PC-9 (cell line): Measurements from ENCODE around the gene CBL. TPM values are rescaled to one million over a fixed set of nuclear protein-coding genes. Genes with fewer than 3 reads are reported as not detected.

Source experiments
- BruUV-seq: library from RNA; stranded (reverse); fragments of 400-500 nt; replicated peaks from 2 replicates; lab custom pipeline; 2021; lab: Mats Ljungman, UMichigan
- CTCF ChIA-PET: fragments of 300-600 bp; sonication (Branson Sonifier 250); formaldehyde crosslinking; loops from one replicate; lab custom pipeline; 2022; ENCODE audit warnings: antibody characterized with exemption; lab: Charles Lee
- POLR2A ChIA-PET: fragments of 300-600 bp; sonication (Branson Sonifier 250); formaldehyde crosslinking; loops from one replicate; lab custom pipeline; 2022; ENCODE audit warnings: antibody characterized with exemption; ENCODE audit not compliant: unreplicated experiment; lab: Charles Lee
- DNase-seq, 2 experiments: peaks; one replicate each; pipeline versions ENCODE4 v3.0.0 to v3.0.0-alpha.2; 2015 to 2022; ENCODE audit warnings: mixed read lengths in 1 of 2
- H2AFZ ChIP-seq: fragments of 200-600 bp; sonication (generic); 2 replicates; pipeline ENCODE4 v1.8.1; 2017; ENCODE audit warnings: antibody characterized with exemption
- H3F3A ChIP-seq: fragments of 200-600 bp; sonication (generic); 2 replicates; pipeline ENCODE4 v1.8.1; 2017; ENCODE audit warnings: antibody characterized with exemption, mild to moderate bottlenecking, low read depth; ENCODE audit not compliant: insufficient read depth
- H3K27ac ChIP-seq: fragments of 200-600 bp; sonication (generic); 2 replicates; pipeline ENCODE4 v1.6.1; 2016; ENCODE audit warnings: mixed run types
- H3K27me3 ChIP-seq: fragments of 200-600 bp; sonication (generic); 2 replicates; pipeline ENCODE4 v1.6.1; 2016; ENCODE audit warnings: low read depth, mixed run types; ENCODE audit not compliant: insufficient read depth
- H3K36me3 ChIP-seq: fragments of 200-600 bp; sonication (generic); 2 replicates; pipeline ENCODE4 v1.6.1; 2016; ENCODE audit warnings: low read depth, mixed run types
- H3K4me1 ChIP-seq: fragments of 200-600 bp; sonication (generic); replicated peaks from 2 replicates; pipeline ENCODE4 v1.6.1; 2016; ENCODE audit warnings: mixed run types; ENCODE audit not compliant: insufficient read depth
- H3K4me2 ChIP-seq: fragments of 200-600 bp; sonication (generic); 2 replicates; pipeline ENCODE4 v1.6.1; 2017; ENCODE audit warnings: mixed run types
- H3K4me3 ChIP-seq: fragments of 200-600 bp; sonication (generic); 2 replicates; pipeline ENCODE4 v1.6.1; 2016; ENCODE audit warnings: mixed run types
- H3K79me2 ChIP-seq: fragments of 200-600 bp; sonication (generic); 2 replicates; pipeline ENCODE4 v1.6.1; 2017; ENCODE audit warnings: low read depth, mixed run types
- H3K9me2 ChIP-seq: fragments of 200-600 bp; sonication (generic); 2 replicates; pipeline ENCODE4 v1.8.1; 2017; ENCODE audit warnings: mild to moderate bottlenecking; ENCODE audit not compliant: insufficient read depth
- H3K9me3 ChIP-seq: fragments of 200-600 bp; sonication (generic); 2 replicates; pipeline ENCODE4 v1.8.1; 2016; ENCODE audit warnings: low read depth; ENCODE audit not compliant: insufficient read depth
- H4K20me1 ChIP-seq: fragments of 200-600 bp; sonication (generic); 2 replicates; pipeline ENCODE4 v1.8.1; 2017; ENCODE audit not compliant: insufficient read depth
- CTCF ChIP-seq: fragments of 200-600 bp; sonication (generic); conservative IDR thresholded peaks from 2 replicates; pipeline ENCODE4 v1.6.1; 2017; ENCODE audit warnings: mixed run types, antibody characterized with exemption, mild to moderate bottlenecking, moderate library complexity
- EZH2 ChIP-seq: fragments of 200-600 bp; sonication (generic); IDR thresholded peaks from 2 replicates; pipeline ENCODE4 v1.8.0; 2017; ENCODE audit warnings: antibody characterized with exemption, low read depth
- intact Hi-C: fragments of 100-400 bp; cut with micrococcal nuclease; formaldehyde crosslinking; loops from one replicate; pipeline ENCODE4 v1.10.0; 2022; ENCODE audit not compliant: unreplicated experiment
- total RNA-seq: library from RNA; stranded (reverse); gene quantifications from 2 replicates; pipeline ENCODE4 v1.2.3, GENCODE V29; 2021

The CBL gene
- total RNA-seq, 1 experiment from 2014 or later, result 32.9 TPM

- H2AFZ ChIP-seq, result no peak overlapping the region
- no peaks in the 10 kb centered on the region for H3F3A ChIP-seq
- 0 out of 2 replicates have a peak overlapping the region, but pooled peaks have one; percentile 16 for H3K27ac ChIP-seq
- no peak for DNase-seq
- H3K27me3 ChIP-seq, result no peaks in the 10 kb centered on the region
- no peaks in the 10 kb centered on the region for H3K9me2 ChIP-seq
- H4K20me1 ChIP-seq, result no peaks in the 10 kb centered on the region
- no peaks in the 10 kb centered on the region for H3K9me3 ChIP-seq
- H3K4me1 ChIP-seq, result no peaks in the 10 kb centered on the region
- ChIA-PET CTCF (interaction anchor here (0.7 kb wide), 1 partner anchor 76 kb away, joined by 4 read pairs; no protein-coding TSS in a partner anchor), POLR2A (no interaction called here)
- no peak overlapping the region for H3K4me3 ChIP-seq
- H3K36me3 ChIP-seq, result peaks cover 9% of the 10 kb centered on the region
- no TSS peak for BruUV-seq
- TF ChIP-seq EZH2 (no peak), CTCF (no peak)
- intact Hi-C loops, result no loop called here
- H3K79me2 ChIP-seq, result peaks cover 61% of the 10 kb centered on the region
- H3K4me2 ChIP-seq, result no peak overlapping the region
Observed at GRCh38 chr11:119229288-119229672, 23.1 kb downstream of the CBL start.

GRCh38 chr11:119229741-119230140, 23.6 kb downstream of the CBL start:
- Histone ChIP-seq H3K27ac (no peak overlapping the region), H3K27me3 (no peaks in the 10 kb centered on the region), H3K4me2 (no peak overlapping the region), H3K9me2 (no peaks in the 10 kb centered on the region), H3F3A (no peaks in the 10 kb centered on the region), H3K79me2 (peaks cover 56% of the 10 kb centered on the region), H4K20me1 (no peaks in the 10 kb centered on the region), H3K4me1 (no peaks in the 10 kb centered on the region), H3K4me3 (no peak overlapping the region), H2AFZ (no peak overlapping the region), H3K9me3 (no peaks in the 10 kb centered on the region), H3K36me3 (peaks cover 9% of the 10 kb centered on the region)
- intact Hi-C loops, result no loop called here
- TF ChIP-seq CTCF (no peak), EZH2 (no peak)
- BruUV-seq, result no TSS peak
- DNase-seq, result no peak
- CTCF ChIA-PET, result interaction anchor here (0.7 kb wide), 1 partner anchor 76 kb away, joined by 4 read pairs; no protein-coding TSS in a partner anchor
- POLR2A ChIA-PET, result no interaction called here

- Histone ChIP-seq H3K9me2 (no peaks in the 10 kb centered on the region), H3K4me1 (peaks cover 3% of the 10 kb centered on the region; the same call in 1 of the 2 replicates), H3K27me3 (no peaks in the 10 kb centered on the region), H3F3A (peaks cover 7% of the 10 kb centered on the region; the same call in 1 of the 2 replicates), H3K9me3 (0 out of 2 replicates have a peak, but pooled peaks cover 4% of the 10 kb centered on the region), H3K4me2 (no peak overlapping the region), H2AFZ (no peak overlapping the region), H3K79me2 (peaks cover 30% of the 10 kb centered on the region), H3K4me3 (no peak overlapping the region), H3K36me3 (peaks cover 22% of the 10 kb centered on the region), H3K27ac (0 out of 2 replicates have a peak overlapping the region, but pooled peaks have one; percentile 11), H4K20me1 (0 out of 2 replicates have a peak, but pooled peaks cover 4% of the 10 kb centered on the region)
- intact Hi-C loops, result no loop called here
- TF ChIP-seq EZH2, result no peak
- TF ChIP-seq CTCF, result no peak
- POLR2A ChIA-PET, result no interaction called here
- CTCF ChIA-PET, result interaction anchor here (0.5 to 0.6 kb wide), 2 partner anchors 16 to 142 kb away, joined by 4 to 11 read pairs; no protein-coding TSS in a partner anchor
- BruUV-seq, result no TSS peak
- DNase-seq, result no peak
Observed at GRCh38 chr11:119236490-119236889, 30.4 kb downstream of the CBL start.
